ENCODE measurements around the gene DDAH2.

Gene DDAH2

GRCh38 chr6:31713465-31713864 is 15.6 kb downstream of the DDAH2 start:
- TF ChIP-seq CEBPB (IDR thresholded peaks at IDR 0.05) = no peak
- TF ChIP-seq FOXM1 (IDR thresholded peaks at IDR 0.05; ENCODE audit: borderline replicate concordance, low read depth) = no peak

DNA sequence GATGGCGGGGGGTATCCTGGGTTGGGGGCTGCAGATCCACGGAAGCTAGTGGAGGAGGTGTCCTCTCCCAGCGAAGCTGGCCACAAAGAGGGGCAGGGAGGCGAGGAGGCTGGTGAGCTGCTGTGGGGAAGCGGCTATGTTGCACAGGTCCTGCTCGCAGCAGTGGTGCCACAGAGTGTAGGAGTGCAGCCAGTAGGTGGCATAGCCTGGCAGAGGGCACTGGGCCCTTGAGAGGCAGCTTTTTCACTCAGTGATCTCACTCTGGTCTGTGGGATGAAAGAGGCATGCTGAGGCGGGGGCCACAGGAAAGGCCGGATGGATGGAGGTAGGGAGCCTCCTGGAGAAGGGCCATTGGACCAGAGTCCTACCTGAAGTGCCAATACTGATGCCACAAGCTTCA is 16.8 kb downstream of the DDAH2 start:
- no peak for TF ChIP-seq NFIC (IDR thresholded peaks at IDR 0.05)
- TF ChIP-seq EP300 (IDR thresholded peaks at IDR 0.05; ENCODE audit: borderline replicate concordance) = no peak
- TF ChIP-seq, protein P1, sequence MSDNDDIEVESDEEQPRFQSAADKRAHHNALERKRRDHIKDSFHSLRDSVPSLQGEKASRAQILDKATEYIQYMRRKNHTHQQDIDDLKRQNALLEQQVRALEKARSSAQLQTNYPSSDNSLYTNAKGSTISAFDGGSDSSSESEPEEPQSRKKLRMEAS (IDR thresholded peaks at IDR 0.05) = no peak
- no peak for TF ChIP-seq TCF12 (IDR thresholded peaks at IDR 0.05; ENCODE audit: low read depth)
- TF ChIP-seq CREB1 (IDR thresholded peaks at IDR 0.05; ENCODE audit: low read depth) = no peak
- TF ChIP-seq YY1 (IDR thresholded peaks at IDR 0.05; ENCODE audit: low read depth) = no peak
- no peak for TF ChIP-seq TAF1 (IDR thresholded peaks at IDR 0.05; ENCODE audit: low read depth)
- no peak for TF ChIP-seq FOXM1 (IDR thresholded peaks at IDR 0.05; ENCODE audit: borderline replicate concordance, low read depth)
- TF ChIP-seq REST (IDR thresholded peaks at IDR 0.05; ENCODE audit: low read depth) = no peak
- no peak for TF ChIP-seq RAD21 (IDR thresholded peaks at IDR 0.05; ENCODE audit: low read depth)
- TF ChIP-seq USF1 (IDR thresholded peaks at IDR 0.05) = no peak
- no peak for TF ChIP-seq CEBPB (IDR thresholded peaks at IDR 0.05)
- TF ChIP-seq TEAD4 (IDR thresholded peaks at IDR 0.05) = no peak
- no peak for TF ChIP-seq EGR1 (IDR thresholded peaks at IDR 0.05)
- TF ChIP-seq ZBTB7A (IDR thresholded peaks at IDR 0.05; ENCODE audit: low read depth) = no peak

DNA sequence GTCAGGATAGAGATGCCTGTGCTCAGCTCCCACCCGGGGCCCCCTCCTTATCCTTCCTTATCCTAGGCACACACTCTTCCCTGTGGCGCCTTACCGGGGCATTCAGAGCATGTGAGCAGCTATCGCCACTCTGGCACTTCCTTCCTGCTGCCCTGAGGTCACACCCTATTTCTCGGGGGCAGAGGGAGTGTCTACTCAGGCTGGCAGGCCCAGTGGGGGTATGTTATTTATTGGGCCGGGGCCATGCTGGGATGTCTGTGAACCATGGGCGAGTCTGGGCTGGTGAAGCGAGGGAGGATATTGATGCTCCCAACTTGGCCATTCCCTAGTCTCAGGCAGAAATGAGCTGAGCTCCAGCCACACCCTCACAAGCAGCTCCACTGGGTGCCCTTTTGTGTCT is 17.9 kb downstream of the DDAH2 start:
- TF ChIP-seq TAF1 (IDR thresholded peaks at IDR 0.05; ENCODE audit: low read depth) = 0 out of 2 replicates have a peak, but pooled peaks have one; percentile 30
- TF ChIP-seq TCF12 (IDR thresholded peaks at IDR 0.05; ENCODE audit: low read depth) = no peak

- no peak for TF ChIP-seq CREB1 (IDR thresholded peaks at IDR 0.05; ENCODE audit: low read depth)
- no peak for TF ChIP-seq TAF1 (IDR thresholded peaks at IDR 0.05; ENCODE audit: low read depth)
- no peak for TF ChIP-seq TCF12 (IDR thresholded peaks at IDR 0.05; ENCODE audit: low read depth)
Observed at GRCh38 chr6:31710523-31711219, 18.4 kb downstream of the DDAH2 start.

DNA sequence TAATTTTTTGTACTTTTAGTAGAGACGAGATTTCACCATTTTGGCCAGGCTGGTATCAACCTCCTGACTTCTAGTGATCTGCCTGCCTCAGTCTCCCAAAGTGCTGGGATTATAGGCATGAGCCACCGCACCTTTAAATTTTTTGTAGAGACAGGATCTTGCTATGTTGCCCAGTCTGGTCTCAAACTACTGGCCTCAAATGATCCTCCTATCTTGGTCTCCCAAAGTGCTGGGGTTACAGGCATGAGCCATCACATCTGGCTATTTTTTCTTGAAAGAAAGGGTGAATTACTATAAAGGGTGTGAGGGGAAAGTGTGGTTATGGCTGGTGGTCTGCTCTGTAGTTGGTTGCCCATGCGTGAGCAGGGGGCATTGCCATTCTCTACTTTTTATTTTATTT is 20.9 kb downstream of the DDAH2 start:
- TF ChIP-seq EGR1 (IDR thresholded peaks at IDR 0.05) (no peak), RAD21 (IDR thresholded peaks at IDR 0.05; ENCODE audit: low read depth) (no peak), TAF1 (IDR thresholded peaks at IDR 0.05; ENCODE audit: low read depth) (no peak), FOXM1 (IDR thresholded peaks at IDR 0.05; ENCODE audit: borderline replicate concordance, low read depth) (no peak), CEBPB (IDR thresholded peaks at IDR 0.05) (no peak), TCF12 (IDR thresholded peaks at IDR 0.05; ENCODE audit: low read depth) (no peak), YY1 (IDR thresholded peaks at IDR 0.05; ENCODE audit: low read depth) (no peak), CREB1 (IDR thresholded peaks at IDR 0.05; ENCODE audit: low read depth) (no peak), USF1 (IDR thresholded peaks at IDR 0.05) (no peak), ZBTB7A (IDR thresholded peaks at IDR 0.05; ENCODE audit: low read depth) (no peak), NFIC (IDR thresholded peaks at IDR 0.05) (no peak), EP300 (IDR thresholded peaks at IDR 0.05; ENCODE audit: borderline replicate concordance) (no peak), REST (IDR thresholded peaks at IDR 0.05; ENCODE audit: low read depth) (no peak), TEAD4 (IDR thresholded peaks at IDR 0.05) (no peak)
- TF ChIP-seq, protein P1 (IDR thresholded peaks at IDR 0.05) = no peak

- TF ChIP-seq, protein P1 (IDR thresholded peaks at IDR 0.05) = no peak
- TF ChIP-seq ZBTB7A (IDR thresholded peaks at IDR 0.05; ENCODE audit: low read depth) (no peak), NFIC (IDR thresholded peaks at IDR 0.05) (no peak), TEAD4 (IDR thresholded peaks at IDR 0.05) (no peak), CREB1 (IDR thresholded peaks at IDR 0.05; ENCODE audit: low read depth) (no peak), TAF1 (IDR thresholded peaks at IDR 0.05; ENCODE audit: low read depth) (no peak), EP300 (IDR thresholded peaks at IDR 0.05; ENCODE audit: borderline replicate concordance) (no peak), YY1 (IDR thresholded peaks at IDR 0.05; ENCODE audit: low read depth) (no peak), REST (IDR thresholded peaks at IDR 0.05; ENCODE audit: low read depth) (no peak), FOXM1 (IDR thresholded peaks at IDR 0.05; ENCODE audit: borderline replicate concordance, low read depth) (no peak), TCF12 (IDR thresholded peaks at IDR 0.05; ENCODE audit: low read depth) (no peak), RAD21 (IDR thresholded peaks at IDR 0.05; ENCODE audit: low read depth) (no peak), EGR1 (IDR thresholded peaks at IDR 0.05) (no peak), CEBPB (IDR thresholded peaks at IDR 0.05) (no peak), USF1 (IDR thresholded peaks at IDR 0.05) (no peak)
Observed at GRCh38 chr6:31707701-31708100, 21.4 kb downstream of the DDAH2 start.

Data from Ishikawa (cell line).